Measurements from ENCODE around the gene MYOT.

GRCh38 chr5:137819766-137820165, 47.9 kb upstream of the MYOT start:
- no peak for TF ChIP-seq CTCF (conservative IDR thresholded peaks at IDR 0.05 in 1 of 2, IDR thresholded peaks at IDR 0.05 in 1 of 2; ENCODE audit: extremely low read depth in 1 of 2, insufficient read depth in 1 of 2, low read depth in 1 of 2, low read length in 2 of 2)
- TF ChIP-seq EZH2 (IDR thresholded peaks at IDR 0.05; ENCODE audit: borderline replicate concordance, low read length), result no peak

Data from mammary epithelial cell (primary cell).